Fibroblast of lung (primary cell): ENCODE data around the gene NAA15. TPM values are rescaled to one million over a fixed set of nuclear protein-coding genes. Genes with fewer than 3 reads are reported as not detected.
"Not testable (repeated sequence)": the region's sequence is repeated elsewhere in the genome, so short reads cannot be mapped to it uniquely, and the experiment has no call there.

Experiments used
- DNase-seq, 2 donors: peaks; one replicate each; pipeline versions ENCODE4 v3.0.0 to v3.0.0-alpha.2; 2010; ENCODE audit warnings: low read depth in 2 of 2
- H2AFZ ChIP-seq: 2 replicates; pipeline ENCODE4 v1.5.1; 2012; ENCODE audit warnings: low read length, control low read depth, inconsistent platforms
- H3K27ac ChIP-seq: 2 replicates; pipeline ENCODE4 v1.5.1; 2011; ENCODE audit warnings: low read length, control low read depth; ENCODE audit not compliant: insufficient read depth
- H3K27me3 ChIP-seq: 2 replicates; pipeline ENCODE4 v1.5.1; 2011; ENCODE audit warnings: mild to moderate bottlenecking, low read length; ENCODE audit not compliant: control insufficient read depth, insufficient read depth
- H3K36me3 ChIP-seq: 2 replicates; pipeline ENCODE4 v1.5.1; 2011; ENCODE audit warnings: low read length; ENCODE audit not compliant: control insufficient read depth, insufficient read depth
- H3K4me1 ChIP-seq: 2 replicates; pipeline ENCODE4 v1.5.1; 2011; ENCODE audit warnings: low read length; ENCODE audit not compliant: control insufficient read depth, insufficient read depth; ENCODE audit errors: extremely low read depth
- H3K4me2 ChIP-seq: 2 replicates; pipeline ENCODE4 v1.5.1; 2011; ENCODE audit warnings: low read length, control low read depth; ENCODE audit not compliant: insufficient read depth; ENCODE audit errors: extremely low read depth
- H3K4me3 ChIP-seq, 4 experiments: fragments of 200-600 bp in 1 of 4; sonication (generic) in 1 of 4; replicated peaks in 1 of 4; 2 replicates each; pipeline ENCODE4 v1.5.1; 2011 to 2016; ENCODE audit warnings: low read length in 4 of 4, low read depth in 3 of 4, mild to moderate bottlenecking in 3 of 4, control low read depth in 2 of 4, inconsistent platforms in 1 of 4, mixed read lengths in 1 of 4; ENCODE audit not compliant: insufficient read depth in 1 of 4; ENCODE audit errors: control extremely low read depth in 1 of 4
- H3K79me2 ChIP-seq: 2 replicates; pipeline ENCODE4 v1.5.1; 2012; ENCODE audit warnings: mild to moderate bottlenecking, low read length, inconsistent platforms; ENCODE audit not compliant: control insufficient read depth, insufficient read depth
- H3K9ac ChIP-seq: 2 replicates; pipeline ENCODE4 v1.5.1; 2011; ENCODE audit warnings: mild to moderate bottlenecking, low read length, control low read depth; ENCODE audit not compliant: insufficient read depth
- H3K9me3 ChIP-seq: 2 replicates; pipeline ENCODE4 v1.5.1; 2012; ENCODE audit warnings: low read depth, low read length; ENCODE audit not compliant: control insufficient read depth, insufficient read depth
- H4K20me1 ChIP-seq: 2 replicates; pipeline ENCODE4 v1.5.1; 2011; ENCODE audit warnings: low read length; ENCODE audit not compliant: control insufficient read depth, insufficient read depth; ENCODE audit errors: extremely low read depth
- EZH2 ChIP-seq: IDR thresholded peaks from 2 replicates; pipeline ENCODE4 v1.5.1; 2012; ENCODE audit warnings: low read length, control low read depth, mild to moderate bottlenecking; ENCODE audit errors: missing control alignments
- polyA plus RNA-seq, 2 donors: library from polyadenylated mRNA; depleted of rRNA in 1 of 2; stranded (reverse) in 1 of 2; unstranded in 1 of 2; fragments of >200 nt; gene quantifications; 2 replicates each; pipeline ENCODE4 v1.2.1, GENCODE V29; 2011 to 2012; ENCODE audit warnings: missing spikeins in 1 of 2
- total RNA-seq: library from RNA; depleted of rRNA; stranded (reverse); fragments of >200 nt; gene quantifications from 2 replicates; pipeline ENCODE4 v1.2.1, GENCODE V29; 2014
- TF ChIP-seq, protein P1 (sequence below), 2 donors: IDR thresholded peaks in 1 of 2; conservative IDR thresholded peaks in 1 of 2; 1 replicate in 1 of 2; 2 replicates in 1 of 2; pipeline ENCODE4 v1.5.1; 2011 to 2012; ENCODE audit warnings: low read length in 2 of 2, control low read depth in 1 of 2, inconsistent platforms in 1 of 2, low read depth in 1 of 2, mild to moderate bottlenecking in 1 of 2

Gene NAA15
- total and polyA plus RNA-seq, 2 donors (not counting 1 experiment from before 2014, with no cell fraction given) = 25.4 to 28.9 TPM

DNA sequence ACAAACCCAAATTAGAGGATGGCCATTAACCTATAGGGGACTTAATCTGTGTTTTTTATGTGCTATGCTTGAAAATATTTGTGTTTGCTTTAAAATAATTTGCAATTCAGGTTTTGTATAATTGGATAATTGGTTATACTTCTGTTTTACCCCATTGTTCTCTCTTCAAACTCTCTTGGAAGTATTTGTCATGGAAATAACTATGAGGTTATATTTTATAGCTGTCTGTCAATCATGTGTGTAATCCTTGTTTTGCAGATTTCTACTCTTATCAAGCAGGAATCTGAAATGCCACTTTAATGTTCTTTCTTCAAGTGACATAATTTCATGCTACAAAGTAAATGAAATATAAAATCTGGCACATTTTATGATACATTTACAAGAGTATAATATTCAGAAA, 16.3 kb downstream of the NAA15 start:
- H3K79me2 ChIP-seq = peaks cover 95% of the 10 kb centered on the region

DNA sequence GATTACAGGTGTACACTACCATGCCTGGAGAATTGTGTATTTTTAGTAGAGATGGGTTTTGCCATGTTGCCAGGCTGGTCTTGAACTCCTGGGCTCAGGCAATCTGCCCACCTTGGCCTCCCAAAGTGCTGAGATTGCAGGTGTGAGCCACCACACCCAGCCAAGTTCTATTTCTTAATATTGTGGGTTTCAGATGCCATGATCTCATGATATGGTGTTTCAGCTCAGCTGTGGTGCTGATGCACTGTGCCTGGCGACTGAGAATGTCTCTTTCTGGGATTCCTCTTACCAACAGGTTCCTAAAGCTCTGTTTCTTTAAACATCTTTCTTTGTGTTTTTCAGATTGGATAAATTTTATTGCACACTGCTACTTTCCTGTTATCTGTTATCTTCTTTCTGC, 18.3 kb downstream of the NAA15 start:
- TF ChIP-seq, protein P1, sequence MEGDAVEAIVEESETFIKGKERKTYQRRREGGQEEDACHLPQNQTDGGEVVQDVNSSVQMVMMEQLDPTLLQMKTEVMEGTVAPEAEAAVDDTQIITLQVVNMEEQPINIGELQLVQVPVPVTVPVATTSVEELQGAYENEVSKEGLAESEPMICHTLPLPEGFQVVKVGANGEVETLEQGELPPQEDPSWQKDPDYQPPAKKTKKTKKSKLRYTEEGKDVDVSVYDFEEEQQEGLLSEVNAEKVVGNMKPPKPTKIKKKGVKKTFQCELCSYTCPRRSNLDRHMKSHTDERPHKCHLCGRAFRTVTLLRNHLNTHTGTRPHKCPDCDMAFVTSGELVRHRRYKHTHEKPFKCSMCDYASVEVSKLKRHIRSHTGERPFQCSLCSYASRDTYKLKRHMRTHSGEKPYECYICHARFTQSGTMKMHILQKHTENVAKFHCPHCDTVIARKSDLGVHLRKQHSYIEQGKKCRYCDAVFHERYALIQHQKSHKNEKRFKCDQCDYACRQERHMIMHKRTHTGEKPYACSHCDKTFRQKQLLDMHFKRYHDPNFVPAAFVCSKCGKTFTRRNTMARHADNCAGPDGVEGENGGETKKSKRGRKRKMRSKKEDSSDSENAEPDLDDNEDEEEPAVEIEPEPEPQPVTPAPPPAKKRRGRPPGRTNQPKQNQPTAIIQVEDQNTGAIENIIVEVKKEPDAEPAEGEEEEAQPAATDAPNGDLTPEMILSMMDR (conservative IDR thresholded peaks at IDR 0.05 in 1 of 2, IDR thresholded peaks at IDR 0.05 in 1 of 2; ENCODE audit: low read depth in 1 of 2, low read length in 2 of 2) = no peak
- TF ChIP-seq EZH2 = no peak
- no peaks in the 10 kb centered on the region for H3K27me3 ChIP-seq
- no peaks in the 10 kb centered on the region for H3K36me3 ChIP-seq
- H3K9ac ChIP-seq = no peak overlapping the region
- no peak overlapping the region for H2AFZ ChIP-seq
- H3K4me3 ChIP-seq = no peak overlapping the region
- no peaks in the 10 kb centered on the region for H4K20me1 ChIP-seq
- no peak overlapping the region for H3K4me2 ChIP-seq
- DNase-seq = no peak
- H3K9me3 ChIP-seq = no peaks in the 10 kb centered on the region
- H3K4me1 ChIP-seq = peaks cover 3% of the 10 kb centered on the region
- H3K27ac ChIP-seq = no peak overlapping the region
- H3K79me2 ChIP-seq = peaks cover 87% of the 10 kb centered on the region

More for the DNA sequence above, 16.3 kb downstream of the NAA15 start:
- Histone ChIP-seq H3K36me3 (no peaks in the 10 kb centered on the region), H3K27me3 (no peaks in the 10 kb centered on the region), H3K9ac (no peak overlapping the region), H3K27ac (no peak overlapping the region), H3K4me1 (no peaks in the 10 kb centered on the region), H2AFZ (no peak overlapping the region), H3K9me3 (no peaks in the 10 kb centered on the region), H4K20me1 (no peaks in the 10 kb centered on the region), H3K4me3 (no peak overlapping the region), H3K4me2 (no peak overlapping the region)
- TF ChIP-seq EZH2 = no peak
- TF ChIP-seq, protein P1 (conservative IDR thresholded peaks at IDR 0.05 in 1 of 2, IDR thresholded peaks at IDR 0.05 in 1 of 2; ENCODE audit: low read depth in 1 of 2, low read length in 2 of 2) = no peak
- DNase-seq = no peak

DNA sequence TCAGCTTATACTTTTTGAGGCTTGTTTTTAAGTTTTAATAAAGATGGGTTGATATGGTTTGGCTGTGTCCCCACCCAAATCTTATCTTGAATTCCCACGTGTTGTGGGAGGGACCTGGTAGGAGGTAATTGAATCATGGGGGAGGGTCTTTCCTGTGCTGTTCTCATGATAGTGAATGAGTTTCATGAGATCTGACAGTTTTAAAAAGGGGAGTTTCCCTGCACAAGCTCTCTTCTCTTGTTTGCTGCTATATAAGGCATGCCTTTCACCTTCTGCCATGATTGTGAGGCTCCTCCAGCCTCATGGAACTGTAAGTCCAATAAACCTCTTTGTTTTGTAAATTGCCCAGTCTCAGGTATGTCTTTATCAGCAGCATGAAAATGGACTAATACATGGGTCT, 20.8 kb downstream of the NAA15 start:
- not testable (repeated sequence) for H3K27me3 ChIP-seq, H3K9ac ChIP-seq, H4K20me1 ChIP-seq, H3K4me3 ChIP-seq, H3K9me3 ChIP-seq, H3K4me2 ChIP-seq, H3K27ac ChIP-seq, DNase-seq, H3K4me1 ChIP-seq, H3K36me3 ChIP-seq, H2AFZ ChIP-seq
- peaks cover 86% of the 10 kb centered on the region for H3K79me2 ChIP-seq

DNA sequence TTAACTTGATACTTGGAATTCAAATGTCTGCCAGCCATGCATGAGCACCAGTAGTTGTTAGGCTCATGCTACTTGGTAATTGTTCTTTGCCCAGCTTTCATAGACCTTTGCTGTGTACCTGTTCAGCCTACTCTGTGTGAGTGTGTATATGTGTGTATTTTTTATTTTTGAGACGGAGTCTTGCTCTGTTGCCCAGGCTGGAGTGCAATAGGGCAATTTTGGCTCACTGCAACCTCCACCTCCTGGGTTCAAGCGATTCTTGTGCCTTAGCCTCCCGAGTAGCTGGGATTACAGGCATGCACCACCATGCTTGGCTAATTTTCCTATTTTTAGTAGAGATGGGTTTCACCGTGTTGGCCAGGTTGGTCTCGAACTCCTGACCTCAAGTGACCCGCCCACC, 21.2 kb downstream of the NAA15 start:
- H2AFZ ChIP-seq, H3K9me3 ChIP-seq, H4K20me1 ChIP-seq, H3K4me2 ChIP-seq, H3K36me3 ChIP-seq, H3K27me3 ChIP-seq, H3K4me3 ChIP-seq, H3K9ac ChIP-seq, DNase-seq, H3K4me1 ChIP-seq, H3K27ac ChIP-seq: not testable (repeated sequence)
- peaks cover 86% of the 10 kb centered on the region for H3K79me2 ChIP-seq
